Esophagus muscularis mucosa (tissue), 4 donors: Measurements from ENCODE around the gene MISP.

Source experiments
- EP300 ChIP-seq: sonication (generic); formaldehyde crosslinking; IDR thresholded peaks from one replicate; pipeline ENCODE4 v1.6.1; 2017; ENCODE audit warnings: antibody characterized with exemption
- POLR2AphosphoS5 ChIP-seq, 2 donors: sonication (generic); formaldehyde crosslinking; IDR thresholded peaks; one replicate each; pipeline ENCODE4 v1.6.1; 2017; ENCODE audit warnings: antibody characterized with exemption in 2 of 2
- TF ChIP-seq, protein P1 (sequence below), 3 experiments: fragments of 200-600 bp in 2 of 3; fragments of 450-650 bp in 1 of 3; sonication (generic) in 2 of 3; IDR thresholded peaks; one replicate each; pipeline ENCODE4 v1.5.1; 2017 to 2019; ENCODE audit warnings: antibody characterized with exemption in 3 of 3, mild to moderate bottlenecking in 2 of 3, moderate library complexity in 1 of 3

DNA sequence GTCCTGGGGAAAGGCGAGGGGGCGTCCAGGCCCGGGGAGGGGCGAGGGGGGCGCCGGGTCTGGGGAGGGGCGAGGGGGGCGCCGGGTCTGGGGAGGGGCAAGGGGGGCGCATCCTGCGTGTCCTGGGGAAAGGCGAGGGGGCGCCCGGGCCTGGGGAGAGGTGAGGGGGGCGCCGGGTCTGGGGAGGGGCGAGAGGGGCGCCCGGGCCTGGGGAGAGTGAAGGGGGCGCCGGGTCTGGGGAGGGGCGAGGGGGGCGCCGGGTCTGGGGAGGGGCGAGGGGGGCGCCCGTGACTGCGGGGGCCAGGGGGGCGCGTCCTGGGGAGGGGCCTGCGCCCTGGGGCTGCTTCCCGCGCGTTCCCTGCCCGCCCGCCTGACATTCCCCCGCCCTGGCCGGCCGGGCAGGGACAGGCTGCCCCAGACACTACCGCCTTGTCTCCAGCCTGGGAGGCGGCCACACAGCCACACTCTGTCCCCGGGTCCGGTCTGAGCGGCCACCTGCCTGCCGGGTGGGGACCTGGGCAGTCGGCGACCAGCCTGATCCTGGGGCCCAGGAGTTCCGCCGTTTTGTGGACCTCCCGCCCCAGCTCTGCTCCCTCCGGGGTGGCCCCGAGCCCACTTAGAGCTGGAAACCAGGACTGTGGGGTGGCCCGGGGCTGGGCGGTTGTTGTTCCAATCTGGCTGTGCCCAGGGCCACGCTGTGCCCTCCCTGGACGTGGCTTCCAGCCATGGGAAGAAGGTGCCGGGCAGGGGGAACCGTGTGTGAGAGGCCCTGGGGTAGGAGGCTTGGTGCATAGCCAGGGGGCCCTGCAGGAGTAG is 30.4 kb upstream of the MISP start:
- TF ChIP-seq, protein P1, sequence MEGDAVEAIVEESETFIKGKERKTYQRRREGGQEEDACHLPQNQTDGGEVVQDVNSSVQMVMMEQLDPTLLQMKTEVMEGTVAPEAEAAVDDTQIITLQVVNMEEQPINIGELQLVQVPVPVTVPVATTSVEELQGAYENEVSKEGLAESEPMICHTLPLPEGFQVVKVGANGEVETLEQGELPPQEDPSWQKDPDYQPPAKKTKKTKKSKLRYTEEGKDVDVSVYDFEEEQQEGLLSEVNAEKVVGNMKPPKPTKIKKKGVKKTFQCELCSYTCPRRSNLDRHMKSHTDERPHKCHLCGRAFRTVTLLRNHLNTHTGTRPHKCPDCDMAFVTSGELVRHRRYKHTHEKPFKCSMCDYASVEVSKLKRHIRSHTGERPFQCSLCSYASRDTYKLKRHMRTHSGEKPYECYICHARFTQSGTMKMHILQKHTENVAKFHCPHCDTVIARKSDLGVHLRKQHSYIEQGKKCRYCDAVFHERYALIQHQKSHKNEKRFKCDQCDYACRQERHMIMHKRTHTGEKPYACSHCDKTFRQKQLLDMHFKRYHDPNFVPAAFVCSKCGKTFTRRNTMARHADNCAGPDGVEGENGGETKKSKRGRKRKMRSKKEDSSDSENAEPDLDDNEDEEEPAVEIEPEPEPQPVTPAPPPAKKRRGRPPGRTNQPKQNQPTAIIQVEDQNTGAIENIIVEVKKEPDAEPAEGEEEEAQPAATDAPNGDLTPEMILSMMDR (IDR thresholded peaks at IDR 0.05), result no peak
- TF ChIP-seq POLR2AphosphoS5 (IDR thresholded peaks at IDR 0.05) (no peak), EP300 (no peak)
